Fibroblast of lung (primary cell): Measurements from ENCODE around the gene CCZ1B. TPM values are rescaled to one million over a fixed set of nuclear protein-coding genes. Genes with fewer than 3 reads are reported as not detected.
"Not testable (repeated sequence)": the region's sequence is repeated elsewhere in the genome, so short reads cannot be mapped to it uniquely, and the experiment has no call there.

Experiments
- DNase-seq, 2 donors: peaks; one replicate each; pipeline versions ENCODE4 v3.0.0 to v3.0.0-alpha.2; 2010; ENCODE audit warnings: low read depth in 2 of 2
- H2AFZ ChIP-seq: 2 replicates; pipeline ENCODE4 v1.5.1; 2012; ENCODE audit warnings: low read length, control low read depth, inconsistent platforms
- H3K27ac ChIP-seq: 2 replicates; pipeline ENCODE4 v1.5.1; 2011; ENCODE audit warnings: low read length, control low read depth; ENCODE audit not compliant: insufficient read depth
- H3K27me3 ChIP-seq: 2 replicates; pipeline ENCODE4 v1.5.1; 2011; ENCODE audit warnings: mild to moderate bottlenecking, low read length; ENCODE audit not compliant: control insufficient read depth, insufficient read depth
- H3K36me3 ChIP-seq: 2 replicates; pipeline ENCODE4 v1.5.1; 2011; ENCODE audit warnings: low read length; ENCODE audit not compliant: control insufficient read depth, insufficient read depth
- H3K4me1 ChIP-seq: 2 replicates; pipeline ENCODE4 v1.5.1; 2011; ENCODE audit warnings: low read length; ENCODE audit not compliant: control insufficient read depth, insufficient read depth; ENCODE audit errors: extremely low read depth
- H3K4me2 ChIP-seq: 2 replicates; pipeline ENCODE4 v1.5.1; 2011; ENCODE audit warnings: low read length, control low read depth; ENCODE audit not compliant: insufficient read depth; ENCODE audit errors: extremely low read depth
- H3K4me3 ChIP-seq, 4 experiments: fragments of 200-600 bp in 1 of 4; sonication (generic) in 1 of 4; replicated peaks in 1 of 4; 2 replicates each; pipeline ENCODE4 v1.5.1; 2011 to 2016; ENCODE audit warnings: low read length in 4 of 4, low read depth in 3 of 4, mild to moderate bottlenecking in 3 of 4, control low read depth in 2 of 4, inconsistent platforms in 1 of 4, mixed read lengths in 1 of 4; ENCODE audit not compliant: insufficient read depth in 1 of 4; ENCODE audit errors: control extremely low read depth in 1 of 4
- H3K79me2 ChIP-seq: 2 replicates; pipeline ENCODE4 v1.5.1; 2012; ENCODE audit warnings: mild to moderate bottlenecking, low read length, inconsistent platforms; ENCODE audit not compliant: control insufficient read depth, insufficient read depth
- H3K9ac ChIP-seq: 2 replicates; pipeline ENCODE4 v1.5.1; 2011; ENCODE audit warnings: mild to moderate bottlenecking, low read length, control low read depth; ENCODE audit not compliant: insufficient read depth
- H3K9me3 ChIP-seq: 2 replicates; pipeline ENCODE4 v1.5.1; 2012; ENCODE audit warnings: low read depth, low read length; ENCODE audit not compliant: control insufficient read depth, insufficient read depth
- H4K20me1 ChIP-seq: 2 replicates; pipeline ENCODE4 v1.5.1; 2011; ENCODE audit warnings: low read length; ENCODE audit not compliant: control insufficient read depth, insufficient read depth; ENCODE audit errors: extremely low read depth
- polyA plus RNA-seq, 2 donors: library from polyadenylated mRNA; depleted of rRNA in 1 of 2; stranded (reverse) in 1 of 2; unstranded in 1 of 2; fragments of >200 nt; gene quantifications; 2 replicates each; pipeline ENCODE4 v1.2.1, GENCODE V29; 2011 to 2012; ENCODE audit warnings: missing spikeins in 1 of 2
- total RNA-seq: library from RNA; depleted of rRNA; stranded (reverse); fragments of >200 nt; gene quantifications from 2 replicates; pipeline ENCODE4 v1.2.1, GENCODE V29; 2014

Gene CCZ1B
- total and polyA plus RNA-seq, 2 donors (not counting 1 experiment from before 2014, with no cell fraction given) = 44.4 to 45.0 TPM

DNA sequence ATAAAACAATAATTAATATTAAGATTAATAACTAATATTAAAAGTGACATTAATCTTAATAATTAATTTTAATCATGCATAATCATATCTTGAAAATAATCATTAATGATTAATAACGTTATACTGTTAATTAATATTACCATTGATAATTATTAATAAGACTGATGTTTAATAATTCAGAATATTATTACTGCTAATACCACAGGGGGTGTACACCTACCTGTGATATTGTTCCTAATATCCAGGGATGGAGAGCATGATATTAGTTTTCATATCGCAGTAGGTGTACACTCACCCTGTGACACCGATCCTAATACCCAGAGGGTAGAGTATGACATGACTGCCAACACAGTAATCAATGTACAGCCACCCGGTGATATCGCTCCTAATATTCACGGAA, 23.1 kb upstream of the CCZ1B start:
- not testable (repeated sequence) for H4K20me1 ChIP-seq, H2AFZ ChIP-seq, H3K4me3 ChIP-seq, H3K79me2 ChIP-seq, H3K9me3 ChIP-seq, DNase-seq, H3K4me2 ChIP-seq, H3K4me1 ChIP-seq, H3K27me3 ChIP-seq, H3K27ac ChIP-seq, H3K9ac ChIP-seq, H3K36me3 ChIP-seq

DNA sequence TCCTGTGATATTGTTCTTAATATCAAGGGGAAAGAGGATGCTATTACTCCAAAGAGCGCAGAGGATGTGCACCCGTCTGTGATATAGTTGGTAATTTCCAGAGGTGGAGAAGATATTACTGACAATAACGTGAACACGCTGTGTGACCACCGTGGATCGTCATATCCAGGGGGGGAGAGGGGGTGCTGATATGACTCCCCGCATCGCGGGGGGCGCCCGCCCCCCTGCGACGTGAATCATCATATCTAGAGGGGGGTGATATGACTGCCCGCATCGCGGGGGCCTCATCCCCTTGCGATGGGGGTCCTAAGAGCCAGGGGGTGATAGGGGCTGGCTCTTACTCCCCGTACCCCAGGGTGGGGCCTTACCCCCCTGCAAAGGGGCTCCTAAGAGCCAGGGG, 21.7 kb upstream of the CCZ1B start:
- not testable (repeated sequence) for H4K20me1 ChIP-seq, H3K4me2 ChIP-seq, H3K9me3 ChIP-seq, H3K36me3 ChIP-seq, H3K27me3 ChIP-seq, H3K4me1 ChIP-seq, H3K4me3 ChIP-seq, H2AFZ ChIP-seq, H3K79me2 ChIP-seq, DNase-seq, H3K27ac ChIP-seq, H3K9ac ChIP-seq

DNA sequence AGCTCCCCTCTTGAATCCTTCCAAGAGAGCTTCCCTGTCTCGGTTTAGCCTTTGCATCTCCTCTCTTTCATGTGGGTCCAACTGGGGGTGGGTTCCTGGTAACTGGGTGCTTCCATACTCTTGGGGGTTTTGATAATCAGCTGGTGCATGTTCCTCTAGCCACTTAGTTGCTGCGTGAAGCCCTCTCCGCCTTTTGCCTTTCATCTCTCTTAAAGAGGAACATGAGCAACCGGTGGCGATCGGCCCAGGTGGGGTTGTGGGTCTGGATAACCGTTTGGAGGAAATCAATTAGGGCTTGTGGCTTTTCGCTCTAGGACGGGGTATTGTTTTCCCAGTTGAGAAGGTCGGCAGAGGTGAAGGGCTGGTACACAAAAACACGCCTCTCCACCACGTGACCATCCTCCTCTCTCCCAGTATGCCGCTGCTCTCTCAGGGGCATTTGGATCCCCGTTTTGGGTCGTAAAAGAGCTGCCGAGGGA, 19.9 kb upstream of the CCZ1B start:
- not testable (repeated sequence) for H4K20me1 ChIP-seq, H3K9me3 ChIP-seq, H3K4me1 ChIP-seq, H3K27ac ChIP-seq, H3K9ac ChIP-seq, H3K4me3 ChIP-seq, H3K36me3 ChIP-seq, H3K79me2 ChIP-seq, H3K4me2 ChIP-seq, H2AFZ ChIP-seq, H3K27me3 ChIP-seq, DNase-seq

DNA sequence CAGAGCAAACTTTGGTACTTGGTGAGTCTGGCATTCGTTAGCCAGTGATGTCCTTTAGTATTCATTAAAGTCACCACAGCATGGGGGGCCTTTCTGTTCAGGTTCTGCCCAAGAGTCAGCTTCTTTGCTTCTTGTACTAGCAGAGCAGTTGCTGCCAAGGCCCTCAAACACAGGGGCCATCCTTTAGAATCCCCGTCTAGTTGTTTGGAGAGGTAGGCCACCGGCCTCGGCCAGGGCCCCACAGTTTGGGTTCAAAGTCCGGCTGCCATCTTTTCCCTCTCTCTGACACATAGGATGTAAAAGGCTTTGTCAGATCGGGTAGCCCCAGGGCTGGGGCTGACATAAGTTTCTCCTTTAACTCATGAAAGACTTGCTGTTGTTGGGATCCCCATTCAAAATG, 17.6 kb upstream of the CCZ1B start:
- H3K4me2 ChIP-seq, DNase-seq, H3K27me3 ChIP-seq, H3K4me3 ChIP-seq, H2AFZ ChIP-seq, H4K20me1 ChIP-seq, H3K79me2 ChIP-seq, H3K36me3 ChIP-seq, H3K27ac ChIP-seq, H3K9me3 ChIP-seq, H3K9ac ChIP-seq, H3K4me1 ChIP-seq: not testable (repeated sequence)

DNA sequence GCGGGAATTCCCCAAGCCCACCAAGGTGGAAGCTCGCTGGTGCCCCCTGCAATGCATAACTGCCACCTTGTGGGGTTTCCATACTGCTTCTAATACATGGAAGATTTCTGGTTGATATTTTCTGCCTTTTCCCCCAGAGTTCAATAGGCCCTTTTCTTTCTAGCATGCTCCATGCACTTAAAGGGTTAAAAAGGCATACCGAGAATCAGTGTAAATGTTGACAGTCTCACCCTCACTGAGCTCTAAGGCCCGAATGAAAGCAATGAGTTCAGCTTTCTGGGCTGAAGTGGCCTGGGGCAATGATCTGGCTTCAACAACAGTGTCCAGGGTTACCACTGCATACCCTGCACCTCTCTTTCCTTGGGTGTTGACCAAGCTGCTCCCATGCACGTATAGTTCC, 17.0 kb upstream of the CCZ1B start:
- not testable (repeated sequence) for H4K20me1 ChIP-seq, H3K9ac ChIP-seq, H2AFZ ChIP-seq, H3K27me3 ChIP-seq, H3K9me3 ChIP-seq, H3K27ac ChIP-seq, DNase-seq, H3K79me2 ChIP-seq, H3K4me3 ChIP-seq, H3K4me1 ChIP-seq, H3K36me3 ChIP-seq, H3K4me2 ChIP-seq

DNA sequence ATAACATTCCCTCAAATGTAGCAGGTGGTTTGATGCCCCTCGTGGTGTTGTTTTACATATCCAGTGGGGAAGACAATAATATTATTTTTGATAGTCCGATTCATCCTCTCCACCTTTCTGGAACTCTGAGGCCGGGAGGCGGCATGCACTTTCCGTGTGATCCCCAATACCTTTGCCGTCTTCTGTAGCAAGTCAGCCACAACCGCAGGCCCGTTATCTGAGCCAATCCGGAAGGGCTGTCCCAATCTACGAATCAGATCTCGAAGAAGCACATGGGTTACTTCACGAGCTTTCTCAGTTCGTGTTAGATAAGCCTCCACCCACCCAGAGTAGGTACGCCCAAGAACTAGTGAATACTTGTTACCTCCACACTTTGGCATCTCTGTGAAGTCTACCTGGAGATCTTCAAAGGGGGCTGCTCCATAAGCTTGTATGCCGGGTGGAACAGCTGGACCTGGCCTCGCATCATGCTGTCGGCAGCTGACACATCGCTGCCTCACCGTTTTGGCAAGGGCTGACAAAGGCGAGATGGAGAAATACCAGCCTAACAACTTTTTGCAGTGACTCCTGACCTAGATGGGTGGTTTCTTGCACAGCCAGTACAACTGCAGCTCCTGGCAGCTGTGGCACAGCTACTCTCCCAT, 16.3 kb upstream of the CCZ1B start:
- not testable (repeated sequence) for H2AFZ ChIP-seq, H3K4me3 ChIP-seq, H3K27me3 ChIP-seq, H4K20me1 ChIP-seq, H3K4me1 ChIP-seq, H3K36me3 ChIP-seq, H3K4me2 ChIP-seq, H3K79me2 ChIP-seq, DNase-seq, H3K9me3 ChIP-seq, H3K9ac ChIP-seq, H3K27ac ChIP-seq

DNA sequence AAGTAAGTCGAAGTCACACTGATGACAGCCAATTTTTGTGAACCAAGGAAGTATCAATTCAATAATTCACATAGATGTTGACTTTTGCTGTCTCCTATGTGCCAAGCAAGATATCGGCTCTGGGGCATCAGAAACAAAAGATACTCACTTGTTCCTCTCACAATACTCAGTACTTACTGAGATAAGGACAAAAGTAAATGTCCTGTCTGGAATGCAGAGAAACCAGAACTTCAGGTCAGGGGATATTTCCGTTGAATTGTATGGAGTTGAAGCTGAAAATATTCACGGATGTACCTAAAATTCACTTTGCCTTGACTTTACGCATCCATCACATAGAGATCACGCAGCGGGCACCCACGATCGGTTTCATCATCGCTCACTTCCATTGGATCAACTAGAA, 11.0 kb upstream of the CCZ1B start:
- not testable (repeated sequence) for H3K4me3 ChIP-seq, H4K20me1 ChIP-seq, H3K27me3 ChIP-seq, DNase-seq, H3K36me3 ChIP-seq, H3K9me3 ChIP-seq, H3K27ac ChIP-seq, H3K79me2 ChIP-seq, H3K4me1 ChIP-seq, H2AFZ ChIP-seq, H3K4me2 ChIP-seq, H3K9ac ChIP-seq
